Activated T-helper 1 cell treated with Interleukin-2 at 50 U/mL for 16 hours (primary cell): Measurements from ENCODE around the gene EEPD1.

Experiments
- DNase-seq: peaks from one replicate; pipeline ENCODE4 v3.0.0-alpha.2; 2020; ENCODE audit warnings: low read depth

The EEPD1 gene

GRCh38 chr7:36155811-36156361 is 2.8 kb downstream of the EEPD1 start:
- no peak for DNase-seq

GRCh38 chr7:36157527-36158320 is 4.7 kb downstream of the EEPD1 start:
- DNase-seq, result no peak

GRCh38 chr7:36158321-36158605 is 5.2 kb downstream of the EEPD1 start:
- no peak for DNase-seq

GRCh38 chr7:36159618-36160017 is 6.6 kb downstream of the EEPD1 start:
- no peak for DNase-seq

GRCh38 chr7:36160313-36160712 is 7.3 kb downstream of the EEPD1 start:
- DNase-seq, result no peak

GRCh38 chr7:36161996-36162395 is 8.9 kb downstream of the EEPD1 start:
- DNase-seq, result no peak

- no peak for DNase-seq
Observed at GRCh38 chr7:36165059-36165458, 12.0 kb downstream of the EEPD1 start.

- no peak for DNase-seq
Observed at GRCh38 chr7:36165802-36166201, 12.7 kb downstream of the EEPD1 start.

GRCh38 chr7:36167403-36168050 is 14.5 kb downstream of the EEPD1 start:
- no peak for DNase-seq

- DNase-seq, result no peak
Observed at GRCh38 chr7:36171503-36171902, 18.4 kb downstream of the EEPD1 start.

GRCh38 chr7:36175886-36176285 is 22.8 kb downstream of the EEPD1 start:
- DNase-seq, result no peak

- DNase-seq, result no peak
Observed at GRCh38 chr7:36176697-36177096, 23.6 kb downstream of the EEPD1 start.

GRCh38 chr7:36180121-36180520 is 27.1 kb downstream of the EEPD1 start:
- DNase-seq, result no peak

GRCh38 chr7:36181668-36182067 is 28.6 kb downstream of the EEPD1 start:
- DNase-seq, result no peak

- no peak for DNase-seq
Observed at GRCh38 chr7:36182854-36183604, 30.0 kb downstream of the EEPD1 start.

GRCh38 chr7:36185092-36185491 is 32.0 kb downstream of the EEPD1 start:
- no peak for DNase-seq

- DNase-seq, result no peak
Observed at GRCh38 chr7:36185756-36186155, 32.7 kb downstream of the EEPD1 start.

GRCh38 chr7:36186359-36187121 is 33.5 kb downstream of the EEPD1 start:
- DNase-seq, result no peak

GRCh38 chr7:36188266-36188665 is 35.2 kb downstream of the EEPD1 start:
- DNase-seq, result no peak

- DNase-seq, result no peak
Observed at GRCh38 chr7:36188906-36189305, 35.9 kb downstream of the EEPD1 start.

- DNase-seq, result no peak
Observed at GRCh38 chr7:36190447-36191291, 37.6 kb downstream of the EEPD1 start.
